Measurements from ENCODE around the gene SLC35D3.

DNA sequence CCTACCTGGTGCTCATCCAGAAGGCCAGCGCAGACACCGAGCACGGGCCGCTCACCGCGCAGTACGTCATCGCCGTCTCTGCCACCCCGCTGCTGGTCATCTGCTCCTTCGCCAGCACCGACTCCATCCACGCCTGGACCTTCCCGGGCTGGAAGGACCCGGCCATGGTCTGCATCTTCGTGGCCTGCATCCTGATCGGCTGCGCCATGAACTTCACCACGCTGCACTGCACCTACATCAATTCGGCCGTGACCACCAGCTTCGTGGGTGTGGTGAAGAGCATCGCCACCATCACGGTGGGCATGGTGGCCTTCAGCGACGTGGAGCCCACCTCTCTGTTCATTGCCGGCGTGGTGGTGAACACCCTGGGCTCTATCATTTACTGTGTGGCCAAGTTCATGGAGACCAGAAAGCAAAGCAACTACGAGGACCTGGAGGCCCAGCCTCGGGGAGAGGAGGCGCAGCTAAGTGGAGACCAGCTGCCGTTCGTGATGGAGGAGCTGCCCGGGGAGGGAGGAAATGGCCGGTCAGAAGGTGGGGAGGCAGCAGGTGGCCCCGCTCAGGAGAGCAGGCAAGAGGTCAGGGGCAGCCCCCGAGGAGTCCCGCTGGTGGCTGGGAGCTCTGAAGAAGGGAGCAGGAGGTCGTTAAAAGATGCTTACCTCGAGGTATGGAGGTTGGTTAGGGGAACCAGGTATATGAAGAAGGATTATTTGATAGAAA lies 2.0 kb downstream of the SLC35D3 start:
- TF ChIP-seq, protein P1, sequence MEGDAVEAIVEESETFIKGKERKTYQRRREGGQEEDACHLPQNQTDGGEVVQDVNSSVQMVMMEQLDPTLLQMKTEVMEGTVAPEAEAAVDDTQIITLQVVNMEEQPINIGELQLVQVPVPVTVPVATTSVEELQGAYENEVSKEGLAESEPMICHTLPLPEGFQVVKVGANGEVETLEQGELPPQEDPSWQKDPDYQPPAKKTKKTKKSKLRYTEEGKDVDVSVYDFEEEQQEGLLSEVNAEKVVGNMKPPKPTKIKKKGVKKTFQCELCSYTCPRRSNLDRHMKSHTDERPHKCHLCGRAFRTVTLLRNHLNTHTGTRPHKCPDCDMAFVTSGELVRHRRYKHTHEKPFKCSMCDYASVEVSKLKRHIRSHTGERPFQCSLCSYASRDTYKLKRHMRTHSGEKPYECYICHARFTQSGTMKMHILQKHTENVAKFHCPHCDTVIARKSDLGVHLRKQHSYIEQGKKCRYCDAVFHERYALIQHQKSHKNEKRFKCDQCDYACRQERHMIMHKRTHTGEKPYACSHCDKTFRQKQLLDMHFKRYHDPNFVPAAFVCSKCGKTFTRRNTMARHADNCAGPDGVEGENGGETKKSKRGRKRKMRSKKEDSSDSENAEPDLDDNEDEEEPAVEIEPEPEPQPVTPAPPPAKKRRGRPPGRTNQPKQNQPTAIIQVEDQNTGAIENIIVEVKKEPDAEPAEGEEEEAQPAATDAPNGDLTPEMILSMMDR (IDR thresholded peaks at IDR 0.05; ENCODE audit: insufficient read depth, low read length, poor library complexity, severe bottlenecking) = no peak
- no peak for TF ChIP-seq EZH2phosphoT487 (conservative IDR thresholded peaks at IDR 0.05; ENCODE audit: low read length)

Measured in SU-DHL-6 (cell line).